Esophagus (tissue), 2 donors: ENCODE data around the gene PRUNE1. TPM values are rescaled to one million over a fixed set of nuclear protein-coding genes. Genes with fewer than 3 reads are reported as not detected.
A peak's percentile ranks its signal among the peaks of the same experiment; 100 is the strongest.

Source experiments
- H3K27ac ChIP-seq, 2 donors: one replicate each; pipeline ENCODE4 v1.5.1; 2013; ENCODE audit warnings: low read depth in 2 of 2, mild to moderate bottlenecking in 2 of 2, inconsistent platforms in 1 of 2, low read length in 1 of 2, moderate library complexity in 1 of 2
- H3K27me3 ChIP-seq, 2 donors: one replicate each; pipeline ENCODE4 v1.6.1; 2013; ENCODE audit warnings: low read length in 2 of 2, control low read depth in 1 of 2, mild to moderate bottlenecking in 1 of 2; ENCODE audit not compliant: insufficient read depth in 2 of 2, control insufficient read depth in 1 of 2
- H3K36me3 ChIP-seq, 2 donors: one replicate each; pipeline ENCODE4 v1.6.1; 2013; ENCODE audit warnings: low read length in 1 of 2; ENCODE audit not compliant: control insufficient read depth in 2 of 2, insufficient read depth in 2 of 2
- H3K4me1 ChIP-seq, 2 donors: one replicate each; pipeline ENCODE4 v1.6.1; 2013; ENCODE audit warnings: low read length in 1 of 2; ENCODE audit not compliant: control insufficient read depth in 2 of 2, insufficient read depth in 2 of 2
- H3K4me3 ChIP-seq, 2 donors: one replicate each; pipeline ENCODE4 v1.5.1; 2013; ENCODE audit warnings: low read length in 2 of 2, mild to moderate bottlenecking in 2 of 2, low read depth in 1 of 2, moderate library complexity in 1 of 2
- H3K9me3 ChIP-seq, 2 donors: one replicate each; pipeline ENCODE4 v1.6.1; 2013; ENCODE audit warnings: mild to moderate bottlenecking in 2 of 2, low read depth in 1 of 2, low read length in 1 of 2, moderate library complexity in 1 of 2; ENCODE audit not compliant: control insufficient read depth in 2 of 2, insufficient read depth in 1 of 2
- WGBS, 2 donors: extraction: QIAGEN DNeasy Blood & Tissue Kit; methylation state at CpG; one replicate each; pipeline ENCODE4 v1.1.7; 2013; 5-methylcytosine and 5-hydroxymethylcytosine counted together
- polyA plus RNA-seq, 2 donors: library from polyadenylated mRNA; stranded (reverse); fragments of 200-250 nt; gene quantifications; one replicate each; pipeline ENCODE4 v1.2.3, GENCODE V29; 2013
- donor health status: healthy with polysubstance abuse.
- donor health status: Bipolar disorder and iron deficiency.

Gene PRUNE1
- polyA plus RNA-seq, 2 donors = 7.2 to 10.1 TPM

- Histone ChIP-seq H3K36me3 (peaks cover 7 to 32% of the 10 kb centered on the region in 2 donors), H3K4me1 (peaks cover 0 to 15% of the 10 kb centered on the region in 2 donors), H3K9me3 (no peaks in the 10 kb centered on the region), H3K27me3 (no peaks in the 10 kb centered on the region), H3K27ac (peak overlapping the region; percentile 88 to 90), H3K4me3 (peak overlapping the region in 1 of 2 donors; percentile 63)
- WGBS, 2 donors = 40 to 45% methylated on average over 2 of the region's 2 CpGs
These were observed 47.9 kb downstream of the PRUNE1 start for GRCh38 chr1:151056149-151056548.

GRCh38 chr1:151058692-151059091 lies 50.4 kb downstream of the PRUNE1 start:
- H3K27ac ChIP-seq = peak overlapping the region; percentile 88 to 90
- H3K36me3 ChIP-seq = peaks cover 4 to 21% of the 10 kb centered on the region in 2 donors
- H3K4me3 ChIP-seq = peak overlapping the region; percentile 63 to 92
- no peaks in the 10 kb centered on the region for H3K9me3 ChIP-seq
- peaks cover 0 to 15% of the 10 kb centered on the region in 2 donors for H3K4me1 ChIP-seq
- 0 to 1% methylated on average over 10 of the region's 10 CpGs for WGBS, 2 donors
- no peaks in the 10 kb centered on the region for H3K27me3 ChIP-seq

DNA sequence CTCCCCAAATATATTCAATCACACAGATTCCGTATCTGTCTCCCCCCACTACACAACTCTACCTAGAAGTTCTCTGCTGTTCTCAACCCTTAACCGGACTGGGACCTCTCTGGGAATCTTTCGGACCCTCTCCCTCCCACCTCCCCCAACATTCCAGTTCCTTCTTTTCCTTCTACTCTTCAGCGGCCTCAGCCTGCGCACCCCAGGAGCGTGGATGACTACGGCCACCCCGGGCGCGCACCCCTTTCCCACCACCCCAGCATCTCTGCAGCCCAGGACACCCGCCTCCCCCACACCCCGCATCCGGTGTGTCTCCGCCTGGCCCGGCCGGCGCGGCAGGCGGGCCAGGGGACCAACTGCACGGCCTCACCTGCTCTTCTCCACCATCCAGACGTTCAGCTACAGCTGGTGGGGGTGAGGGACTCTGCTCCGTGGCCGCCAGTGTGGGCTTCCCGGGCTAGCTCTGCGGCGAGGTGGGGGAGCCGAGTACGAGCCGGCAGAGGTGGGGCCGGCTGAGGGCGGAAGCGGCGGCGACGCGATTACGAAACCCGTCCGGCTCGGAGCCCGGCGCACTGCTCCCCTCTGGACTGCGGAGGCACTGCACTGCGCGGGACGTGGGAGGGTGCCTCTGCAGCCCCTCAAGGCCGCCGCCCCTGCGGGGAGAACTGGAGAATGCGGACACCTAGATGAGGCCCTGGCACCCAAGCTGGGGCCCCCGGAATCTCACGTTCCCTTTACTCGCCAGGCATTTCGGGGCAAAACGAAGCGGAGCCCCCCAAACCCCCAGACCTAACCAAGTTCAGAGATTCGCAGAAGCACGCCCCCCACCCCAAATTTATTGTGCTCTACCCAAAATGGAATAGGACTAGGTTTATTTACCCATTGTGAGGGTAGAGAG lies 51.1 kb downstream of the PRUNE1 start, which contains the start of gene CDC42SE1:
TSS of gene CDC42SE1 (minus strand) at position 514 of the 898 bp plus-strand sequence. CDS start 3,892 bp downstream, outside the sequence.
- H3K9me3 ChIP-seq = no peaks in the 10 kb centered on the region
- no peaks in the 10 kb centered on the region for H3K27me3 ChIP-seq
- WGBS, 2 donors = 0% methylated on average over 51 to 58 of the region's 58 CpGs
- H3K36me3 ChIP-seq = peaks cover 4 to 14% of the 10 kb centered on the region in 2 donors
- peak within 1 kb of the TSS; percentile 88 to 90 for H3K27ac ChIP-seq
- H3K4me3 ChIP-seq = peak within 1 kb of the TSS; percentile 63 to 92
- peaks cover 0 to 15% of the 10 kb centered on the region in 2 donors for H3K4me1 ChIP-seq

- WGBS, 2 donors = 2 to 4% methylated on average over 15 of the region's 15 CpGs
- Histone ChIP-seq H3K27me3 (no peaks in the 10 kb centered on the region), H3K4me3 (peak within 1 kb of the TSS; percentile 63 to 92), H3K36me3 (peaks cover 4 to 10% of the 10 kb centered on the region in 2 donors), H3K9me3 (no peaks in the 10 kb centered on the region), H3K4me1 (peaks cover 0 to 14% of the 10 kb centered on the region in 2 donors), H3K27ac (peak within 1 kb of the TSS; percentile 88 to 90)
These were observed 51.9 kb downstream of the PRUNE1 start, which contains the start of gene MLLT11 for GRCh38 chr1:151060007-151060656. Gene MLLT11, plus strand, starts transcription at chr1:151060397. Its CDS starts 6,828 bp downstream, at chr1:151067225.

- peaks cover 0 to 4% of the 10 kb centered on the region in 2 donors for H3K36me3 ChIP-seq
- H3K4me1 ChIP-seq = peaks cover 0 to 9% of the 10 kb centered on the region in 2 donors
- 56 to 57% methylated on average over 4 of the region's 4 CpGs for whole genome bisulfite sequencing, 2 donors
- peak overlapping the region; percentile 40 to 63 for H3K4me3 ChIP-seq
- H3K27me3 ChIP-seq = no peaks in the 10 kb centered on the region
- no peaks in the 10 kb centered on the region for H3K9me3 ChIP-seq
- no peak overlapping the region for H3K27ac ChIP-seq
These were observed 52.6 kb downstream of the PRUNE1 start for GRCh38 chr1:151060657-151061421.

GRCh38 chr1:151061704-151062103 lies 53.5 kb downstream of the PRUNE1 start:
- H3K4me3 ChIP-seq = no peak overlapping the region
- 77 to 81% methylated on average over 2 of the region's 2 CpGs for WGBS, 2 donors
- H3K36me3 ChIP-seq = peaks cover 0 to 2% of the 10 kb centered on the region in 2 donors
- H3K4me1 ChIP-seq = peaks cover 0 to 6% of the 10 kb centered on the region in 2 donors
- H3K9me3 ChIP-seq = no peaks in the 10 kb centered on the region
- no peak overlapping the region for H3K27ac ChIP-seq
- no peaks in the 10 kb centered on the region for H3K27me3 ChIP-seq

- Histone ChIP-seq H3K27me3 (no peaks in the 10 kb centered on the region), H3K4me3 (no peak overlapping the region), H3K9me3 (no peaks in the 10 kb centered on the region), H3K27ac (no peak overlapping the region), H3K36me3 (no peaks in the 10 kb centered on the region), H3K4me1 (peaks cover 0 to 1% of the 10 kb centered on the region in 2 donors)
- WGBS, 2 donors = 69% methylated on average over 3 of the region's 3 CpGs
These were observed 54.6 kb downstream of the PRUNE1 start for GRCh38 chr1:151062741-151063371.

- no peak overlapping the region for H3K27ac ChIP-seq
- H3K27me3 ChIP-seq = no peaks in the 10 kb centered on the region
- no peak overlapping the region for H3K4me3 ChIP-seq
- H3K4me1 ChIP-seq = no peaks in the 10 kb centered on the region
- H3K9me3 ChIP-seq = no peaks in the 10 kb centered on the region
- no peaks in the 10 kb centered on the region for H3K36me3 ChIP-seq
These were observed 56.9 kb downstream of the PRUNE1 start for GRCh38 chr1:151065089-151065645.
